GM12878 (cell line): ENCODE results near the gene CEACAM3. TPM values are rescaled to one million over a fixed set of nuclear protein-coding genes. Genes with fewer than 3 reads are reported as not detected.

Experiments
- ATAC-seq: fragments of 200-7000 bp; cut with Tn5 transposase; 3 replicates; pipeline ENCODE4 v1.9.1; 2020; ENCODE audit warnings: mild to moderate bottlenecking, moderate library complexity
- BruUV-seq: library from RNA; stranded (reverse); fragments of 400-500 nt; replicated peaks from 2 replicates; lab custom pipeline; 2021; lab: Mats Ljungman, UMichigan
- CTCF ChIA-PET: fragments of 300-600 bp; sonication (Branson Sonifier 250); formaldehyde crosslinking; extraction: SDS; loops from one replicate; lab custom pipeline; 2021; ENCODE audit warnings: inconsistent platforms; lab: Yijun Ruan, JAX
- POLR2A ChIA-PET: fragments of 350-600 bp; formaldehyde crosslinking; extraction: SDS; loops from one replicate; lab custom pipeline; 2021; ENCODE audit warnings: inconsistent platforms; lab: Charles Lee
- RAD21 ChIA-PET: fragments of 300-600 bp; sonication (Branson Sonifier 250); formaldehyde crosslinking; loops from one replicate; lab custom pipeline; 2023; ENCODE audit warnings: antibody characterized with exemption; ENCODE audit not compliant: unreplicated experiment; lab: Charles Lee
- SMC1A ChIA-PET: fragments of 300-600 bp; sonication (Branson Sonifier 250); formaldehyde crosslinking; loops from one replicate; lab custom pipeline; 2023; ENCODE audit not compliant: unreplicated experiment, uncharacterized antibody; lab: Charles Lee
- DNase-seq: peaks from one replicate; pipeline ENCODE4 v3.0.0-alpha.2; 2011; ENCODE audit warnings: low read depth, low spot score
- FAIRE-seq: peaks from 3 replicates; lab custom pipeline; 2011; peaks lifted over from hg19 to GRCh38; lab: Jason Lieb, UNC
- H2AFZ ChIP-seq: 2 replicates; pipeline ENCODE4 v1.6.0; 2011; ENCODE audit warnings: low read depth, low read length, control low read depth; ENCODE audit not compliant: control insufficient read depth
- H3K27ac ChIP-seq: 2 replicates; pipeline ENCODE4 v1.5.1; 2011; ENCODE audit warnings: control low read depth; ENCODE audit not compliant: control insufficient read depth, insufficient read depth
- H3K27me3 ChIP-seq, 2 experiments: replicated peaks in 1 of 2; 2 replicates each; pipeline versions ENCODE4 v1.6.0 to v1.6.1; 2011; ENCODE audit warnings: low read length in 1 of 2; ENCODE audit not compliant: control insufficient read depth in 2 of 2, insufficient read depth in 2 of 2
- H3K36me3 ChIP-seq, 2 experiments: 2 replicates each; pipeline ENCODE4 v1.5.1; 2011; ENCODE audit warnings: low read length in 1 of 2; ENCODE audit not compliant: control insufficient read depth in 2 of 2, insufficient read depth in 2 of 2
- H3K4me1 ChIP-seq: 2 replicates; pipeline ENCODE4 v1.6.1; 2011; ENCODE audit warnings: mild to moderate bottlenecking, low read length, moderate library complexity, mixed read lengths; ENCODE audit not compliant: control insufficient read depth, insufficient read depth
- H3K4me2 ChIP-seq: 2 replicates; pipeline ENCODE4 v1.6.0; 2011; ENCODE audit warnings: control low read depth; ENCODE audit not compliant: control insufficient read depth, insufficient read depth
- H3K4me3 ChIP-seq: fragments of 200-600 bp; sonication (generic); 2 replicates; pipeline ENCODE4 v1.5.1; 2016
- H3K79me2 ChIP-seq: 2 replicates; pipeline ENCODE4 v1.6.0; 2011; ENCODE audit warnings: low read length; ENCODE audit not compliant: control insufficient read depth, insufficient read depth
- H3K9ac ChIP-seq: 2 replicates; pipeline ENCODE4 v1.8.0; 2011; ENCODE audit warnings: low read length, control low read depth, mixed read lengths; ENCODE audit not compliant: control insufficient read depth, insufficient read depth
- H3K9me3 ChIP-seq: replicated peaks from 3 replicates; pipeline ENCODE4 v1.5.1; 2011; ENCODE audit warnings: mild to moderate bottlenecking, low read length; ENCODE audit not compliant: control insufficient read depth, insufficient read depth
- H4K20me1 ChIP-seq: 2 replicates; pipeline ENCODE4 v1.6.0; 2011; ENCODE audit not compliant: control insufficient read depth, insufficient read depth
- FOS ChIP-seq: IDR thresholded peaks from 3 replicates; pipeline ENCODE4 v1.6.1; 2011; ENCODE audit warnings: borderline replicate concordance; ENCODE audit not compliant: insufficient read length; ENCODE audit errors: extremely low read depth
- NR2C2 ChIP-seq: IDR thresholded peaks from 2 replicates; pipeline ENCODE4 v1.6.1; 2011; ENCODE audit warnings: borderline replicate concordance, low read depth; ENCODE audit not compliant: control insufficient read depth, insufficient read length
- TCF12 ChIP-seq: IDR thresholded peaks from 2 replicates; pipeline ENCODE4 v1.6.1; 2011; ENCODE audit warnings: low read depth, mild to moderate bottlenecking, low read length
- WGBS: methylation state at CpG from one replicate; pipeline ENCODE4 v1.1.6; 2016; ENCODE audit warnings: low lambda C conversion rate; ENCODE audit not compliant: insufficient replicate concordance, insufficient coverage; ENCODE audit errors: missing lambda C conversion rate; 5-methylcytosine and 5-hydroxymethylcytosine counted together
- in situ Hi-C: fragments of 300-500 bp; cut with MboI; formaldehyde crosslinking; loops from 9 replicates; pipeline ENCODE4 v1.14.3; 2018; ENCODE audit warnings: mixed read lengths
- intact Hi-C: fragments of 100-400 bp; cut with micrococcal nuclease; formaldehyde crosslinking; loops from one replicate; pipeline ENCODE4 v1.14.2; 2022; ENCODE audit not compliant: unreplicated experiment
- polyA plus RNA-seq, 11 experiments: library from polyadenylated mRNA; depleted of rRNA in 4 of 11; unstranded in 6 of 11; stranded (reverse) in 5 of 11; fragments of >200 nt; fragmentation: Nextera tagmentation in 4 of 11; fragmentation: Illumina TruSeq in 1 of 11; extraction: Ambion mirVana in 4 of 11; extraction: Trizol in 1 of 11; gene quantifications; 1 replicate in 1 of 11; 2 replicates in 10 of 11; pipeline versions ENCODE4 v1.2.1 to v1.2.3, GENCODE V29; 2011 to 2016; ENCODE audit warnings: inconsistent platforms in 2 of 11, missing spikeins in 2 of 11, low read depth in 1 of 11
- total RNA-seq, 4 experiments: library from RNA; depleted of rRNA in 3 of 4; stranded (reverse); fragments of >200 nt in 3 of 4; fragmentation: Illumina TruSeq in 1 of 4; extraction: Trizol in 1 of 4; gene quantifications; 2 replicates each; pipeline versions ENCODE4 v1.2.1 to v1.2.3, GENCODE V29; 2013 to 2021
- TF ChIP-seq, protein P1 (sequence below): fragments of 450-650 bp; IDR thresholded peaks from 2 replicates; pipeline ENCODE4 v1.6.1; 2014; ENCODE audit warnings: mild to moderate bottlenecking
- TF ChIP-seq, protein P2 (sequence below): IDR thresholded peaks from 2 replicates; pipeline ENCODE4 v1.6.1; 2012; ENCODE audit warnings: improper control_type of control experiment, low read depth, low read length; ENCODE audit not compliant: insufficient replicate concordance

The CEACAM3 gene
- total and polyA plus RNA-seq, 10 of the 15 experiments (the other 5 are each of a cell fraction or from before 2014, with no cell fraction given) = not detected

DNA sequence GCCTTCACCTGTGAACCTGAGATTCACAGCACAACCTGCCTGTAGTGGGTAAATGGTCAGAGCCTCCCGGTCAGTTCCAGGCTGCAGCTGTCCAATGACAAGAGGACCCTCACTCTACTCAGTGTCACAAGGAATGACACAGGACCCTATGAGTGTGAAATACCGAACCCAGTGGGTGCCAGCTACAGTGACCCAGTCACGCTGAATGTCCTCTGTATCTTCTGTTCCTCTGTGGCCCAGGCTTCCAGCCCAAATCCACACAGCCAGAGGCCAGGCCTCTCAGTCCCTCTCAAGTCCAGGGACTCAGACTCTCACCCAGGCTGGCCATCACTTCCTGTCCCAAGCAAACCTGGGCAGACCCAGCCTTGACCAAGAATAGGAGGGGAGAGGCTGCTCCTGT, 10.8 kb downstream of the CEACAM3 start:
- ChIA-PET RAD21 (no interaction called here), POLR2A (no interaction called here), SMC1A (no interaction called here), CTCF (interaction anchor here (1.3 to 1.5 kb wide), 2 partner anchors 11 to 14 kb away, joined by 3 to 5 read pairs; no protein-coding TSS in a partner anchor)
- Histone ChIP-seq H4K20me1 (no peaks in the 10 kb centered on the region; the same call in 1 of the 2 replicates), H3K36me3 (no peaks in the 10 kb centered on the region), H3K27me3 (no peaks in the 10 kb centered on the region; a peak in 1 of 4 replicates), H3K4me3 (no peak overlapping the region), H3K9me3 (no peaks in the 10 kb centered on the region), H3K27ac (no peak overlapping the region), H3K4me2 (no peak overlapping the region), H3K4me1 (peaks cover 5% of the 10 kb centered on the region), H3K79me2 (no peaks in the 10 kb centered on the region), H2AFZ (no peak overlapping the region), H3K9ac (no peak overlapping the region)
- ATAC-seq (no peak), DNase-seq (no peak), FAIRE-seq (no peak)
- no TSS peak for BruUV-seq
- TF ChIP-seq, protein P1, sequence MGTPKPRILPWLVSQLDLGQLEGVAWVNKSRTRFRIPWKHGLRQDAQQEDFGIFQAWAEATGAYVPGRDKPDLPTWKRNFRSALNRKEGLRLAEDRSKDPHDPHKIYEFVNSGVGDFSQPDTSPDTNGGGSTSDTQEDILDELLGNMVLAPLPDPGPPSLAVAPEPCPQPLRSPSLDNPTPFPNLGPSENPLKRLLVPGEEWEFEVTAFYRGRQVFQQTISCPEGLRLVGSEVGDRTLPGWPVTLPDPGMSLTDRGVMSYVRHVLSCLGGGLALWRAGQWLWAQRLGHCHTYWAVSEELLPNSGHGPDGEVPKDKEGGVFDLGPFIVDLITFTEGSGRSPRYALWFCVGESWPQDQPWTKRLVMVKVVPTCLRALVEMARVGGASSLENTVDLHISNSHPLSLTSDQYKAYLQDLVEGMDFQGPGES = no peak
- WGBS = 17% methylated on average over 3 of the region's 3 CpGs
- in situ Hi-C loops (no loop called here), intact Hi-C loops (no loop called here)

DNA sequence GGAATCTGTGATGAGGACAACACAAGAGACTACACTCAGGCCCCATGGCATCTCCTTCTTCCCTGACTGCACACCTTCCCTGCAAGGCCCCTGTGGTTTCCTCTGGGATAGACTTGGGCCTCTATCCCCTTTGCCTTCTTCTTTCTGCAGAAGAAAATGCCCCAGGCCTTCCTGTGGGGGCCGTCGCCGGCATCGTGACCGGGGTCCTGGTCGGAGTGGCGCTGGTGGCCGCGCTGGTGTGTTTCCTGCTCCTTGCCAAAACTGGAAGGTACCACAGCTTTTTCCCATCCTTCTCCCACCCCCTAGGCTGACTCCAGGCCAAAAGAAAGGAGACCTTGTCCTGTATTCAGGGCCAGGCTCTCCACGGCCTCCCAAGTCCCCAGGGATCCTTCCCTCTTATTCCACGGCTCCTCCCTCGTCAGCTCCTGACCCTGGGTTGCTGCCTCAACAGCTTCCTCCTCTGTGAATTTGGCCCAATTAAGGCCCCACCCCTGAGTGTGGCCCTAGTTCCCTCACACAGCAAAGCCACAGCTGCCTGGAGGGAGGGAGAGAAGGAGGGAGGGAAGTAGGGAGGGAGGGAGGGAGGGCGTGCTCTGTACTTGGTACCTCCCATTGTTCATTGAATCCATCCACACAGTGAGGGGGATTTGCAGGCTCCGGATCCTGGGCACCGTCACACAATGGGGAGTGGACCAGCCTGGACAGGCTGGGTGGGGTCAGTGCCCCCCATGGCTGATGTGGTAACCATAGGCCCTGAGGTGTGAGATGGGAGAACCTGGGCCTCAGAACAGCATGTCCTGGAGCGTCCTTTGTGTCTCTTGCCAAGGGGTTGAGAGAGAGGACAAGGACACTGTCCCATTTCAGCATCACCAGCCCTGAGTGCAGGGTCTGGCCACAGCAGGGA, 12.5 kb downstream of the CEACAM3 start:
- no peak overlapping the region for H2AFZ ChIP-seq
- 48% methylated on average over 15 of the region's 16 CpGs for WGBS
- no peak overlapping the region for H3K27ac ChIP-seq
- in situ Hi-C loops (no loop called here), intact Hi-C loops (no loop called here)
- no peak overlapping the region for H3K9ac ChIP-seq
- no peaks in the 10 kb centered on the region; a peak in 1 of 4 replicates for H3K27me3 ChIP-seq
- no TSS peak for BruUV-seq
- no peak for FAIRE-seq
- ATAC-seq = no peak
- ChIA-PET RAD21 (no interaction called here), SMC1A (no interaction called here), CTCF (interaction anchor here (0.6 kb wide), 1 partner anchor 366 kb away, joined by 3 read pairs; no protein-coding TSS in a partner anchor), POLR2A (no interaction called here)
- H3K4me3 ChIP-seq = no peak overlapping the region
- no peaks in the 10 kb centered on the region for H3K79me2 ChIP-seq
- no peak overlapping the region for H3K4me2 ChIP-seq
- no peaks in the 10 kb centered on the region for H3K36me3 ChIP-seq
- DNase-seq = no peak
- H4K20me1 ChIP-seq = no peaks in the 10 kb centered on the region; the same call in 1 of the 2 replicates
- peaks cover 5% of the 10 kb centered on the region for H3K4me1 ChIP-seq
- no peaks in the 10 kb centered on the region for H3K9me3 ChIP-seq
- TF ChIP-seq NR2C2 (no peak), TCF12 (no peak), FOS (no peak)
- TF ChIP-seq, protein P2, sequence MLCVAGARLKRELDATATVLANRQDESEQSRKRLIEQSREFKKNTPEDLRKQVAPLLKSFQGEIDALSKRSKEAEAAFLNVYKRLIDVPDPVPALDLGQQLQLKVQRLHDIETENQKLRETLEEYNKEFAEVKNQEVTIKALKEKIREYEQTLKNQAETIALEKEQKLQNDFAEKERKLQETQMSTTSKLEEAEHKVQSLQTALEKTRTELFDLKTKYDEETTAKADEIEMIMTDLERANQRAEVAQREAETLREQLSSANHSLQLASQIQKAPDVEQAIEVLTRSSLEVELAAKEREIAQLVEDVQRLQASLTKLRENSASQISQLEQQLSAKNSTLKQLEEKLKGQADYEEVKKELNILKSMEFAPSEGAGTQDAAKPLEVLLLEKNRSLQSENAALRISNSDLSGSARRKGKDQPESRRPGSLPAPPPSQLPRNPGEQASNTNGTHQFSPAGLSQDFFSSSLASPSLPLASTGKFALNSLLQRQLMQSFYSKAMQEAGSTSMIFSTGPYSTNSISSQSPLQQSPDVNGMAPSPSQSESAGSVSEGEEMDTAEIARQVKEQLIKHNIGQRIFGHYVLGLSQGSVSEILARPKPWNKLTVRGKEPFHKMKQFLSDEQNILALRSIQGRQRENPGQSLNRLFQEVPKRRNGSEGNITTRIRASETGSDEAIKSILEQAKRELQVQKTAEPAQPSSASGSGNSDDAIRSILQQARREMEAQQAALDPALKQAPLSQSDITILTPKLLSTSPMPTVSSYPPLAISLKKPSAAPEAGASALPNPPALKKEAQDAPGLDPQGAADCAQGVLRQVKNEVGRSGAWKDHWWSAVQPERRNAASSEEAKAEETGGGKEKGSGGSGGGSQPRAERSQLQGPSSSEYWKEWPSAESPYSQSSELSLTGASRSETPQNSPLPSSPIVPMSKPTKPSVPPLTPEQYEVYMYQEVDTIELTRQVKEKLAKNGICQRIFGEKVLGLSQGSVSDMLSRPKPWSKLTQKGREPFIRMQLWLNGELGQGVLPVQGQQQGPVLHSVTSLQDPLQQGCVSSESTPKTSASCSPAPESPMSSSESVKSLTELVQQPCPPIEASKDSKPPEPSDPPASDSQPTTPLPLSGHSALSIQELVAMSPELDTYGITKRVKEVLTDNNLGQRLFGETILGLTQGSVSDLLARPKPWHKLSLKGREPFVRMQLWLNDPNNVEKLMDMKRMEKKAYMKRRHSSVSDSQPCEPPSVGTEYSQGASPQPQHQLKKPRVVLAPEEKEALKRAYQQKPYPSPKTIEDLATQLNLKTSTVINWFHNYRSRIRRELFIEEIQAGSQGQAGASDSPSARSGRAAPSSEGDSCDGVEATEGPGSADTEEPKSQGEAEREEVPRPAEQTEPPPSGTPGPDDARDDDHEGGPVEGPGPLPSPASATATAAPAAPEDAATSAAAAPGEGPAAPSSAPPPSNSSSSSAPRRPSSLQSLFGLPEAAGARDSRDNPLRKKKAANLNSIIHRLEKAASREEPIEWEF = no peak
